Adrenal gland (tissue), 12 donors: ENCODE results near the gene CZIB. TPM values are rescaled to one million over a fixed set of nuclear protein-coding genes. Genes with fewer than 3 reads are reported as not detected.

Experiments used
- DNase-seq, 7 donors: peaks; one replicate each; pipeline ENCODE4 v3.0.0-alpha.2; 2019 to 2020
- H3K27ac ChIP-seq, 5 donors: fragments of 200-600 bp; sonication (generic) in 4 of 5; 1 replicate in 3 of 5; 2 replicates in 2 of 5; pipeline versions ENCODE4 v1.5.1 to v1.8.0; 2016 to 2020; ENCODE audit warnings: mild to moderate bottlenecking in 1 of 5
- H3K27me3 ChIP-seq: fragments of 200-600 bp; 2 replicates; pipeline ENCODE4 v1.8.0; 2021
- H3K36me3 ChIP-seq, 2 donors: fragments of 200-600 bp; replicated peaks in 1 of 2; 1 replicate in 1 of 2; 2 replicates in 1 of 2; pipeline versions ENCODE4 v1.5.1 to v1.8.0; 2018 to 2022
- H3K4me1 ChIP-seq, 2 donors: fragments of 200-600 bp; replicated peaks in 1 of 2; 1 replicate in 1 of 2; 2 replicates in 1 of 2; pipeline versions ENCODE4 v1.5.1 to v1.8.0; 2018 to 2021
- H3K4me3 ChIP-seq, 4 donors: fragments of 200-600 bp; sonication (generic) in 3 of 4; one replicate each; pipeline ENCODE4 v1.5.1; 2016 to 2018
- H3K9me3 ChIP-seq, 3 donors: fragments of 200-600 bp; sonication (generic) in 1 of 3; replicated peaks in 1 of 3; 1 replicate in 2 of 3; 2 replicates in 1 of 3; pipeline versions ENCODE4 v1.5.1 to v1.8.0; 2016 to 2021
- POLR2A ChIP-seq, 2 donors: fragments of 450-650 bp; IDR thresholded peaks; one replicate each; pipeline ENCODE4 v1.6.1; 2017; ENCODE audit warnings: antibody characterized with exemption in 2 of 2, mild to moderate bottlenecking in 2 of 2, moderate library complexity in 1 of 2
- WGBS, 4 donors: extraction: QIAGEN DNeasy Blood & Tissue Kit in 2 of 4; methylation state at CpG; one replicate each; pipeline versions ENCODE4 v1.1.5 to v1.1.7; 2013 to 2017; 5-methylcytosine and 5-hydroxymethylcytosine counted together
- intact Hi-C, 2 donors: fragments of 100-400 bp; cut with DNase I; formaldehyde crosslinking; loops; one replicate each; pipeline versions ENCODE4 v1.14.1 to v1.15.0; 2022 to 2023
- polyA plus RNA-seq, 3 donors: library from polyadenylated mRNA; stranded (reverse); fragments of 200-250 nt in 2 of 3; fragments of 350-450 nt in 1 of 3; fragmentation: Illumina TruSeq in 1 of 3; extraction: RNeasy Lipid Tissue Mini Kit (QIAGEN cat#74804) in 1 of 3; gene quantifications; one replicate each; pipeline ENCODE4 v1.2.3, GENCODE V29; 2013 to 2014
- total RNA-seq, 9 donors: library from RNA; depleted of rRNA in 4 of 9; stranded (reverse); fragments of >200 nt in 4 of 9; fragments of 120-200 nt in 1 of 9; fragmentation: NEBNext Ultra II Directional in 1 of 9; extraction: Animal tissue kit (Norgen Biotek cat#: 25700) in 1 of 9; gene quantifications; one replicate each; pipeline versions ENCODE4 v1.1.0 to v1.2.4, GENCODE V29; 2013 to 2023
- TF ChIP-seq, protein P1 (sequence below), 6 experiments: fragments of 450-650 bp in 4 of 6; fragments of 200-600 bp in 2 of 6; sonication (generic) in 1 of 6; IDR thresholded peaks; 1 replicate in 5 of 6; 2 replicates in 1 of 6; pipeline versions ENCODE4 v1.5.1 to v1.8.0; 2016 to 2021; ENCODE audit warnings: antibody characterized with exemption in 6 of 6, mild to moderate bottlenecking in 2 of 6, moderate library complexity in 1 of 6
- donor health status: healthy with polysubstance abuse.
- donor health status: Bipolar disorder and iron deficiency.
- donor health status: DM: yes; HTN: yes; CAD: no.
- donor health status: DM: no; HTN: no; CAD: no.
- donor health status: DM: no; HTN: no; CAD: no.
- donor health status: DM: yes; HTN: yes; CAD: no.

Gene CZIB
- total and polyA plus RNA-seq, 12 donors = 21.2 to 108 (median 58.9) TPM

DNA sequence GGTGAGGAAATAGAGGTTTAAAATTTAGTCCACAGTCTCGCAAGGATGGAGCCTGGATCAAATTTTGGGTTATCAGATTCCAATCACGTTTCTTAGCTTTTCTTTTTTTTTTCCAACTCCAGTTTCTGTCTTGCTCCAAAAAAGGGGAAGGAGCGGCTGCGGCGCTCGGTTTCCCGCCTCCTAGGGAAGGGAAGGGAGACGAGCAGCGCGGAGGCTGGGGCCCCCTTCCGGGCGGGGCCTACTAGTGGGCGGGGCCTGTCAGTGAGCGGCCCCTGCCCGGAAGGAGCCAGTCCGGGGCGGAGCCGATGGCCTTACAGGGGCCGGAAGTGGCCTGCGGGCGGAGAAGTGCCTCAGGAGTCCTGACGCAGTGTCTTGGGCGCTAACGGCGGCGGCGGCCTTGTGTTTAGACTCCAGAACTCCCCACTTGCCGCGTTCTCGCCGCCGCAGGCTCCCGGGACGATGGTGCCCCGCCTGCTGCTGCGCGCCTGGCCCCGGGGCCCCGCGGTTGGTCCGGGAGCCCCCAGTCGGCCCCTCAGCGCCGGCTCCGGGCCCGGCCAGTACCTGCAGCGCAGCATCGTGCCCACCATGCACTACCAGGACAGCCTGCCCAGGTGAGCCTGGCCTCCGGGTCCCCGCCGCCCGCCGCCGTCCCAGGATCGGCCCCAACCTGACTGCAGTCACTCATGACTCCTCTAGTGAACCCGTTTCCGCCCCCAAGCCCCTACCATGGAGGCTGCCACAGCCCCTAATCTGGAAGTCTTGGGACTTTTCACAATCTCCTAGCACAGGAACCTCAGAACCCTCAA, 23.7 kb downstream of the CZIB start, which contains the start of gene CPT2:
TSS of gene CPT2 (plus strand) at position 340 of the 806 bp plus-strand sequence. CDS start at position 460, 120 bp downstream.
- peaks cover 0 to 10% of the 10 kb centered on the region in 2 donors for H3K36me3 ChIP-seq
- H3K27ac ChIP-seq = peak within 1 kb of the TSS; percentile 67 to 99 (median 91)
- DNase-seq = peak; percentile 93 to 96 (median 94)
- no peaks in the 10 kb centered on the region for H3K9me3 ChIP-seq
- no peaks in the 10 kb centered on the region for H3K27me3 ChIP-seq
- 0% methylated on average over 26 to 57 of the region's 57 CpGs for WGBS, 4 donors
- peaks cover 0 to 14% of the 10 kb centered on the region in 2 donors for H3K4me1 ChIP-seq
- peak within 1 kb of the TSS; percentile 52 to 90 (median 80) for H3K4me3 ChIP-seq
- intact Hi-C loops = no loop called here
- TF ChIP-seq, protein P1, sequence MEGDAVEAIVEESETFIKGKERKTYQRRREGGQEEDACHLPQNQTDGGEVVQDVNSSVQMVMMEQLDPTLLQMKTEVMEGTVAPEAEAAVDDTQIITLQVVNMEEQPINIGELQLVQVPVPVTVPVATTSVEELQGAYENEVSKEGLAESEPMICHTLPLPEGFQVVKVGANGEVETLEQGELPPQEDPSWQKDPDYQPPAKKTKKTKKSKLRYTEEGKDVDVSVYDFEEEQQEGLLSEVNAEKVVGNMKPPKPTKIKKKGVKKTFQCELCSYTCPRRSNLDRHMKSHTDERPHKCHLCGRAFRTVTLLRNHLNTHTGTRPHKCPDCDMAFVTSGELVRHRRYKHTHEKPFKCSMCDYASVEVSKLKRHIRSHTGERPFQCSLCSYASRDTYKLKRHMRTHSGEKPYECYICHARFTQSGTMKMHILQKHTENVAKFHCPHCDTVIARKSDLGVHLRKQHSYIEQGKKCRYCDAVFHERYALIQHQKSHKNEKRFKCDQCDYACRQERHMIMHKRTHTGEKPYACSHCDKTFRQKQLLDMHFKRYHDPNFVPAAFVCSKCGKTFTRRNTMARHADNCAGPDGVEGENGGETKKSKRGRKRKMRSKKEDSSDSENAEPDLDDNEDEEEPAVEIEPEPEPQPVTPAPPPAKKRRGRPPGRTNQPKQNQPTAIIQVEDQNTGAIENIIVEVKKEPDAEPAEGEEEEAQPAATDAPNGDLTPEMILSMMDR (IDR thresholded peaks at IDR 0.05) = peak in 2 of 6 experiments; percentile 11 to 16
- peak; percentile 86 to 93 for TF ChIP-seq POLR2A (IDR thresholded peaks at IDR 0.05)

DNA sequence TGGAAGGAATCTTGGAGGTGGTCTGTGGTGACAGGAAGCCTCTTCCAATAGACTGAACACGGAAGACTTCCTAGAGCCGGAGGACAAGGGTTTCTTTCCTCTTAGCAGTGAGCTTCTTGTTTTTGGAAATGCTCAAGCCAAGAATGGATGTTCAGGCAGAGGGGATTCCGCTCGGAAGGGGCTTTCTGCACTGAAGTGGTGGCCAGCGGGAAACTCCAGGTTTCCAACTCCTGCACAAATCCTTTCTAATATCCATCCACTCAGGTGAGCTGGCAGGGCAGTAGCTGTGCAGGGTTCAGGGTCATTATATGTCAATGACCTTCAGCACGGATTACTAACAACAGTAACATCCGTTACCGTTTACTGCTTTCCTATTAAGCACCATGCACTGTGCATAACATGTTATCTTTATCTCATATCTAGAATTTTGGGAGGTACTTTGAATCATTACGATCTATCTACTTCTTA, 24.4 kb downstream of the CZIB start:
- Histone ChIP-seq H3K36me3 (peaks cover 0 to 5% of the 10 kb centered on the region in 2 donors), H3K27me3 (no peaks in the 10 kb centered on the region), H3K9me3 (no peaks in the 10 kb centered on the region), H3K27ac (peak overlapping the region in 4 of 5 donors; percentile 90 to 99 (median 94)), H3K4me3 (peak overlapping the region in 2 of 4 donors; percentile 85 to 90), H3K4me1 (peaks cover 0 to 14% of the 10 kb centered on the region in 2 donors)
- no peak for DNase-seq
- intact Hi-C loops = no loop called here
- TF ChIP-seq, protein P1 (IDR thresholded peaks at IDR 0.05) = no peak
- TF ChIP-seq POLR2A (IDR thresholded peaks at IDR 0.05) = no peak
- 24 to 32% (median 29%) methylated on average over 9 of the region's 9 CpGs for WGBS, 4 donors

DNA sequence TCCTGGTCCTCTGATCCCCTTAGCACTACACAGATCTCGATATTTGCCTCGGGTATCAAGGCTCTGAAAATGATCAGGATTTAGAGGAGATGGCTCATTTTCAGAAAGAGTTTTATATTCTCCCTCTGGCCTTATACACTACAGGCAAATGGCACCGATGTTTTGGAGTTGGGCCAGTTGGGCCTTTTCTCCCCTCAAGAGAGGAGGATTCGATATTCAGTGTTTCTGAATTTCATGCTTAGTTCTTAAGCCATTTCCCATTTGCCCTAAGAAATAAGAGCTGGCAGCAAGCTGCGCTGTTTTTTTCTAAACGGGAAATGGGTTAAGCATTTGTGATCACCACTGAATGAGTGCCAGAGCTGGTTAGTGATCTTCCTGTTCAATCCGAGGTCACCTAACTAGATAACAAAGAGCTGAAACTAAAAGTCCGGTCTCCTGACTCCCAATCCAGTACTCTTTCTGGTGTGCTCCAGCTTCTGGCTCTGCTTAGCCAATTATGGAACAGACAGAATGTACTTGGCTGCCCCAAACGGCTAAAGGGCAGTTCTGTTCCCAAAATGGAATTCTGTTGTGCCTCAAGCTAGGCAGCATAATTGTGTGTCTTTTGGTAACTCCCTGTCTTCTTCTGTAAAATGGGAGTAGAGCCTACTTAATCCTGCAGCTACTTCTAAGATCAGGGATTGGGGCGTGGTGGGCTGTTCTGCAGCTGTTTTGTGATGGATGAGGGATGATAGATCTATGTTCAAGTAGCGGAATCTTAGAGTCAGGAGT, 25.0 kb downstream of the CZIB start:
- intact Hi-C loops = no loop called here
- no peak for DNase-seq
- Histone ChIP-seq H3K4me1 (peaks cover 0 to 14% of the 10 kb centered on the region in 2 donors), H3K9me3 (no peaks in the 10 kb centered on the region), H3K4me3 (peak overlapping the region in 1 of 4 donors; percentile 90), H3K27ac (peak overlapping the region in 2 of 5 donors; percentile 4 to 99), H3K27me3 (no peaks in the 10 kb centered on the region), H3K36me3 (no peaks in the 10 kb centered on the region)
- 77 to 86% (median 81%) methylated on average over 10 to 11 of the region's 11 CpGs for WGBS, 4 donors
- no peak for TF ChIP-seq POLR2A (IDR thresholded peaks at IDR 0.05)
- TF ChIP-seq, protein P1 (IDR thresholded peaks at IDR 0.05) = no peak

DNA sequence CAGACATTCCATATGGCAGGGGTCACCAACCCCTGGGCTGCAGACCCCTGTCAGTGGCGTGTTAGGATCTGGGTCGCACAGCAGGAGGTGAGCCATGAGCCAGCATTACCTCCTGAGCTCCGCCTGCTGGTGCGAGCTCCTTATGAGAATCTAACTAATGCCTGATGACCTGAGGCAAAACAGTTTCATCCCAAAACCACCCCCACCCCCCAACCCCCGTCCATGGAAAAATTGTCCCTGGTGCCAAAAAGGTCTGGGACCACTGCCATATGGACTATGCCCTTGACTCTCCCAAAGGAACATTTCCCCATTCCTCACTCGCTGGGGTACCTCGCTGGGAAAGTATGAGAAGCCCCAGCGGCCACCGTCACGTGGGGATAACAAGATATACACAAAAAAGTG, 30.2 kb downstream of the CZIB start:
- intact Hi-C loops = no loop called here
- TF ChIP-seq, protein P1 (IDR thresholded peaks at IDR 0.05) = no peak
- TF ChIP-seq POLR2A (IDR thresholded peaks at IDR 0.05) = no peak

More for the DNA sequence above, 30.2 kb downstream of the CZIB start:
- Histone ChIP-seq H3K9me3 (no peaks in the 10 kb centered on the region), H3K4me1 (no peaks in the 10 kb centered on the region), H3K4me3 (no peak overlapping the region), H3K27ac (no peak overlapping the region), H3K36me3 (no peaks in the 10 kb centered on the region), H3K27me3 (no peaks in the 10 kb centered on the region)
- DNase-seq = no peak
- 79 to 87% (median 83%) methylated on average over 10 of the region's 10 CpGs for WGBS, 4 donors
